ENCODE measurements around the gene COQ5.
"Not testable (repeated sequence)": the region's sequence is repeated elsewhere in the genome, so short reads cannot be mapped to it uniquely, and the experiment has no call there.

Gene COQ5, protein sequence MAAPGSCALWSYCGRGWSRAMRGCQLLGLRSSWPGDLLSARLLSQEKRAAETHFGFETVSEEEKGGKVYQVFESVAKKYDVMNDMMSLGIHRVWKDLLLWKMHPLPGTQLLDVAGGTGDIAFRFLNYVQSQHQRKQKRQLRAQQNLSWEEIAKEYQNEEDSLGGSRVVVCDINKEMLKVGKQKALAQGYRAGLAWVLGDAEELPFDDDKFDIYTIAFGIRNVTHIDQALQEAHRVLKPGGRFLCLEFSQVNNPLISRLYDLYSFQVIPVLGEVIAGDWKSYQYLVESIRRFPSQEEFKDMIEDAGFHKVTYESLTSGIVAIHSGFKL

DNA sequence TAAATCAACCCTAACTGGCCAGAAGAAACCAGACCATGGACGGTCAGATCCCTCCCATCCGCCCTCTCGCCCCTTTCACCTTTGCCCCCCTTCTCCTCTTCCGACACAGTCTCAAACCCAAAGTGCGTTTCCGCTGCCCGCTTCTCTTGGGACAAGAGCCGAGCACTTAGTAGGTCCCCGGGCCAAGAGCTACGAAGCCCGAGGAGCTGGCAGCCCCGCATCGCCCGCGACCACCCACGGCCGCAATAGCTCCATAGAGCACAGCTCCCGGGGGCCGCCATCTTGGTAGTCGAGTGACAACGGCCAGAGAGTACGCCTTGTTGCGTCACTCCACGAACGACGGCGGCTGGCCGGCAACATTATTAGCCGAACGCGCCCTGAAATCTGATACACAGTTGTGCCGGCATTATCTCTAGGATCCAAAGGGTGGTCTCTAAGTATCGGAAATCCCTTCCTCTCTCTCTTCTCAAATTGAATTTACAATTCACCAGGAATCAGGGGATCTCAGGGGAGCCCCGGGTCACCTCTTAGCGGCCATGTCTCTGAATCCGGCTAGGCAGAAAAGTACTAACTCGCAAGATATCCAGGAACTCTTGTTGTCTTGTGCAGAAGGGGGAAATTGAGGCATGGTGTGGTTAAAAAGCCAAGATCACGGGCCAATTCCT is at the start of gene COQ5:
COQ5 (minus strand) TSS at position 298 of the 665 bp plus-strand sequence; CDS start at position 281, 17 bp downstream.
- peak; percentile 85 to 89 for DNase-seq

DNA sequence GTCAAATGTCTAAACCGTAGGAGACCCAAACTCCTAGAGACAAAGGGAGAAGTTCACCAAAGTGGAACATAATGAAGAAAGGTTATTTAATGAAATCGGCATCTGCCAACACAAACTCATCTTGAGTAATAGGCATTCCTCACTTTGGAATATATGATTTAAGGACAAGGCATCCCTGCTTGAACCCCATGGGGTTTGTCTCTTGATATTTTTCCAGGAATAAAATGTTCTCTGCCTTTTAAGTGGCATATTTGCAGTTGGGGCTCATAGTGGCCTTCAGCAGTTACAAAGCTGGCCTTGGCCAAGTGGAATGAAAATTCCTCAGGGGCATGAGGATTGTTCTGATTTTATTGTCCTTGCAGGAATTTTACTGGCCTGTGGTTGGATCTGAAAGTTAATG is 45.1 kb upstream of the COQ5 start:
- no peak for DNase-seq

DNA sequence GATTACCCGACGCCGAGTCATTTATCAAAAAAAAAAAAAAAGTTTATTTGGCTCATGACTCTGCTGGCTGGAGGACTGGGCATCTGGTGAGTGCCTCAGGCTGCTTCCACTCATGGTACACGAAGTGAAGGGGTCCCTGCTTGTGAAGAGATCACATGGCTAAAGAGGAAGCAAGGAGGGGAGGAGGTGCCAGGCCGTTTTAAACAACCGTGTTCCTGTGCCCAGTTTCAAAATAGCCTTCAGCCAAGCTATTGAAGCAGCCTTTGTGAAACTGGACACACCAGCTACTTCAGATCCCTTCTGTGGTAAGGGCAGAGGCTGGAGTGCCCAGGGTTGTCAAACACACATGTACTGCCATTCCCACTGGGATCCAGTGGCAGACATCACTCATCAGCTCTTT is 44.6 kb upstream of the COQ5 start:
- no peak for DNase-seq

DNA sequence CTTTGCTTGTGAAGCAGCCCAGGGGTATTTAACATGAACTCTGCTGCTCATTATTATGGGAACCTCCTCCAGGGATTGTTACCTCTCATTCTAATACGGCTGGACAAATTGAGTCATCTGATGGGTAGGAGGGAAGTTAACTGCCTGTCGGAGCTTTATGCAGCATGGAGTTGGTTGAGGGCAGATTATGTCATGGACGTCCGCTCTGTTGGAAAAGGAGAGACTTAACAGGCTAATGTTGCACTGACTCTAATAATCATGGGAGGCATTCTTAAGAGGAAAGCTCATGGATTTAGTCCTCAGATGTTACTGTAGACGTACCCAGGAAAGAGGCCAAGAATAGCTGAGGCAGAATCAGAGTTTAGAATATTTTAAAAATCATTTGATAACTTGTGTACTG is 42.3 kb upstream of the COQ5 start:
- no peak for DNase-seq

DNA sequence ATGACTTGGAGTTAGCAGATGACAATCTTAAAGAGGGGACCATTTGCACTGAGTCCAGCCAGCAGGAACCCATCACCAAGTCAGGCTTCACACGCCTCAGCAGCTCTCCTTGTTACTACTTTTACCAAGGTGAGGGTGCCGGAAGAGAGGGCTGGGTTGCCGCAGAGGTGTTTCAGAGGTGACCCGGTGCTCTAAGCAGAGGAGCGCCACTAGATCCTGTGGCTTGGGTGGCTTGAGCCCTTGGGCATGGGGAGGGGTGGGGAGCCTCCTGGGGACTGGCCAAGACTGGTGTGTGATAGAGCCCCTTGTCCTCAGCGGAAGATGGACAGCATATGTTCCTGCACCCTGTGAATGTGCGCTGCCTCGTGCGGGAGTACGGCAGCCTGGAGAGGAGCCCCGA is 34.5 kb upstream of the COQ5 start:
- DNase-seq, result no peak

DNA sequence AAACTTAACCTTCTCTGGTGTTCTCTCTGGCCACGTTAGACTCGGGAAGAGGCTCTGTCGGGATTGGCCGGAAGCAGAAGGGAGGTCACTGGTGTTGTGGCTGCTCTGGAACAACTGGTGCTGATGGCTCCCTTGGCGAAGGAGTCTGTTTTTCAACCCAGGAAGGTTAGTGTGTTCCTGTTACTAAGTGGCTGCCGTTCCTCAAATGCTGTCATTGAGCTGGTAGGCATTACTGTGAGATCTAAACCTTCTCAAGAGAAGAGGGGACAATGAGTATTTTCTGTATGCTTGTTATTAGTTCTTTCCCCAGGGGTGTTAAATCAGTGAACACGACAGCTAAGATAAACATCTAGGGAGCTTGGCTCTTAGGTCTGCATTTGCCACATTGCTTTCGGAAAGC is 33.9 kb upstream of the COQ5 start:
- DNase-seq, result no peak

DNA sequence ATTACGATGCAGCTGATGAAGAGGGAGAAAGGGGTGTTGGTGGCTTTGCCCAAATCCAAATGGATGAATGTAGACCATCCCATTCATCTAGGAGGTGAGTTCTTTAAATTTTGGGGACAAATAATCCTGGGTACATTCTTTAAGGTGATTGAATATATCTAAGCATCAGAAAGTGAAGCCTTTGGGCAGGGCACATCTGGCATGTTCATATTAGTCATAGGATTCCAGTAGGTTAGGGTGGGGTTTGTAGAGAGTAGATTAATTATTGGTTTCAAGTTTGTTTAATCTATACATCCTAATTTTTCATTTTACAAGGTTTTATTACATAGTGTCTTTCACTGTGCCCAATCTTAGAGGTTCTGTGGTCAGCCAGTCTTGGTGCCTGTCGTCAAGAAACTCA is 28.6 kb upstream of the COQ5 start:
- no peak for DNase-seq

DNA sequence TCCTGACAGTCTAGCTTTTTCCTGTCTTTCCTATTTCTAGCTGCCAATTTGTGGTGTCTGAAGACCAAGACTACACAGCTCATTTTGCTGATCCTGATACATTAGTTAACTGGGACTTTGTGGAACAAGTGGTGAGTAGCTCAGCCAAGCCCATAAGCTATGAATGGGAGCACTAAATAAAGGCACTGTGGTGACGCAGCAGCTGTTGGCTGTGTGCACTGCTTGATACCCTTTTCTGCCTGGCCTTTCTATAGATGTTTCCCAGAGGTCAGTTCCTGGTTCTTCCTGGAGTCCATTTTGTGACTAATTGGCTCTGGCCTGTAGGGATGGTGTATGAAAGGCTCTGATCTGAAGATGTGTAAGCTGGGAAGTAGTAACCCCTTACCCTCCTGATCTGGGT is 25.7 kb upstream of the COQ5 start:
- no peak for DNase-seq

DNA sequence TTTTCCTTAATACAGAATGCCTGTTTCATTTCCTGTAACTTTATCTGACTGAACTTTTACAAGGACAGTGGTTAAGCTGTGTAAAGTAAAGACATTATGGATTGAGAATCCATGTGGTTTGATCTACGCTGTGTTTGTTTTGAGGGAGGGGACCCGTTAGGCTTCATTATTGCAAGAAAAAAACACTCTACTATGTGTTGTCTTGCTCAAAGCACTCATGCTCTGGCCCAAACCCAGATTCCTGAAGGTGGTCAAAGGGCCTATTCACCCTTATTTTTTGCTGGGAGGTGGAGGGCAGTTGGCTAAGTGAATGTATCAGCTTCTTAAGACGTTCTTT is 17.1 kb upstream of the COQ5 start:
- DNase-seq, result no peak

DNA sequence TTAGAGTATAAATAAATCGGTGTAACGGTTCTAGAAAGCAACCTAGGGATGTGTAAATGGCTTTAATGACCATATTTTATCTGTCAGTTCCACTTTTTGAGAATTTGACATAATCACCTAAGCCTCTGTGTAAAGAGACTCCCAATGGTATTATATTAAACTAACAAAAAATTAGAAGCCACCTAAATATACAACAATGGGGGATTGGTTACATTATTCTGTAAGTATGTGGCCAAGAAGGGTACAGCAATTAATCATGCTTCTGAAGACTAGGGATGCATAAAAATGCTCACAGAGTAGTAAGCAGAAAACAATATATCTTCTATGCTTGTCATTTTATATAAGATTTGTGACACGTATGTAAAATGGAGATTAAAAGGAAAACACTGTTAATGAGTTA is 15.7 kb upstream of the COQ5 start:
- no peak for DNase-seq

DNA sequence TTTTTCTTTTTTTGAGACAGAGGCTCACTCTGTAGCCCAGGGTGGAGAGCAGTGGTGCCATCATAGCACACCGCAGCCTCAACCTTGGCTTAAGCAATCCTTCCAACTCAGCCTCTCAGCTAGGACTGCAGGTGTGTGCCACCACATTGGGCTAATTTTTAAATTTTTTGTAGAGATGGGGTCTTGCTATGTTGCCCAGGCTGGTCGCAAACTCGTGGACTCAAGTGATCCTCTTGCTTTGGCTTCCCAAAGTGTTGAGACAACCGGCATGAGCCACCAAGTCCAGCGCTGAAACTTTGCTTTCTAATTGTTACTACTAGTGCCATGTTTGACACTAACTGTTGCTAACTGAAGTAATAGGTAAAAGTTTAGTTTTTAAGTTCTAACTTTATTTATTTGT is 13.2 kb upstream of the COQ5 start:
- no peak for DNase-seq

DNA sequence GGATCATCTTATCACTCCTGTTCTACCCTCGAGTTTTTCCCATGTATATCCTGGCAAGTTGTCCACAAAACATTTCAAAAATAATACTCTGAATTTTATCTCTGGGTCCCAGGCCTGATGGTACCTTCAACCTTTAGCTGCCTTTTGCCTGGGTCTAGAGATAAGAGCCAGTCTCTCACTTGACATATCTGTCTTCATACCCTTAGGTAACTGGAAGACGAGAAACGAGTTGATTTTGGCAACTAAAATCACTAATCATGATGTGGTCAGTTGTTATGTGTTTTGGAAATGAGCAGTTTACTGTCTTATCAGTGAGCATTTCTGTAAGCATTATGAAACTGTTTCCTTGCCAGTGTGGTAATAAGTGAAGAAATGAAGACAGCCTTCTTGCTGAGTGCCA is 11.5 kb upstream of the COQ5 start:
- DNase-seq, result no peak

DNA sequence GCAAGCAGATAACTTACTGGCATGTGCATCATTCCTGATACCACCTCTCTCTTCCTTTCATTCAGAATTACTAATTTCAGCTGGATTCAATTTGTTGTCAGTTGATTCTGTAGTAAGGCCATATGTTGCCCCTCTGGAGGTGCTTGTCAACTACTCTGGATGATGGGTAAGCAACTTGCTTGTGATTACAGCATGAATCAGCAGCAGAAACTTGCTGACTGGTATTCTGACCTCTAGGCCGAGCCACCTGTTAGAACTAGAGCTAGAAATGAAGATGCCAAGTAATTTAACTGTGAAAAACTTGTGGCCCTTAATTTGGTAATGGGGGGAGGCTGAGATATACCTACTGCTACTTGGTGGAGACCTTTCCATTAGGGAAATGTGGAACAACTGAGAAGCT is 10.3 kb upstream of the COQ5 start:
- no peak for DNase-seq

DNA sequence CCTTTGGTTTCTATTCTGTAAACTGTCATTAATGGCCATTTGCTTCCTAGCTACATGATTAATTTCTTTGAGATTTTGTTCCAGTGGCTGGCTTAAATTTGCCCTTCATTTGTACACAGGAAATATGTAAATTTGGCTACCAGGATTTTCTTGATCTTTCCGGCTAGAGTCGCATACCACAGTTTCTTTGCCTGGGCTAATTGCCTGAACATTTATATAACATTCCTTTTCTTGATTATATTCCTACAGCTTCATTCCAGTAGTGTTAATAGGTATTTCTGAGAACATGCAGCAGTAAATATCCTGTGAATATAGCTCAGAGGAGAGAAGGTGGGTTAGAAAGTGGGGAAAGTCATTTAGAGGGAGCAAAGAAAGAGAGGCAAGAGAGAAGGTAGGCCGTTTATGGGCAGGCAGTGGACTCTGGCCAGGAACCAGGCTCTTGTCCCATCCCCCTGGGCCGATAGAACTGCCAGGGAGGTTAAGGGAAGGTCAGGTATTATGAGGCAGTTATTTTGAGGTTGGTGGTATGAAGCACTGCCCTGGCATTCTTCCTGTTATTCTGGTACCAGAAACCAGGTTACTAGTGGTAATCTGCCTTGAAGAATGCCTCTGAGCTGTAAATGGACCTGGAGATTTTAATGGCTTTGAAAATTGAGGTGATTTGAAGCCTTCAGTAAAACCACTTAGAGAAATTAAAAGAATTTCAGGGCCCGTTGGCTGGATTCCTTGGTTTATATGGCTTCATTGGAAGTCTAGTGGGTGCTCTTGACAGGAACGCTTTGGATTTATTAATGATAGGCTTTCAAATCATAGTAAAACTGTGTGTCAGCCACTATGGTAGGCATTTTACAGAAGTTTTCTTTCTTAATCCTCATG is 9.6 kb upstream of the COQ5 start:
- DNase-seq, result no peak

DNA sequence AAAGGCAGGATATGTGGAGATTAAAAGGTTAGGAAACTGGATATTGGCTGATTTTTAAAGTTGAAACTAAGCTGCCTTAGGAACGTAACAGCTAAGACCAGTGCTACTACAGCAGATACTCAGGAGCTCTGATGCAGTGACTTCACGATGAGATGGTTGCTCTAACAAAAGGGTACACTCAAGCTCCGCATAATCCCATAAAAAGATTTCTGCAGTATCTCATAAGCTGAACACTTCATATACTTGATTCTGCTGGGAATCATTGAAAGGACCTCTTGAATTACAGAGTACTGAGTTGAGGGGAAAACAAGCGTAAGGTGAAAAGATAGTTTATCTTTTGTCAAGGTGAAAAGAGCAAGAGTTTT is 8.9 kb upstream of the COQ5 start:
- no peak for DNase-seq

DNA sequence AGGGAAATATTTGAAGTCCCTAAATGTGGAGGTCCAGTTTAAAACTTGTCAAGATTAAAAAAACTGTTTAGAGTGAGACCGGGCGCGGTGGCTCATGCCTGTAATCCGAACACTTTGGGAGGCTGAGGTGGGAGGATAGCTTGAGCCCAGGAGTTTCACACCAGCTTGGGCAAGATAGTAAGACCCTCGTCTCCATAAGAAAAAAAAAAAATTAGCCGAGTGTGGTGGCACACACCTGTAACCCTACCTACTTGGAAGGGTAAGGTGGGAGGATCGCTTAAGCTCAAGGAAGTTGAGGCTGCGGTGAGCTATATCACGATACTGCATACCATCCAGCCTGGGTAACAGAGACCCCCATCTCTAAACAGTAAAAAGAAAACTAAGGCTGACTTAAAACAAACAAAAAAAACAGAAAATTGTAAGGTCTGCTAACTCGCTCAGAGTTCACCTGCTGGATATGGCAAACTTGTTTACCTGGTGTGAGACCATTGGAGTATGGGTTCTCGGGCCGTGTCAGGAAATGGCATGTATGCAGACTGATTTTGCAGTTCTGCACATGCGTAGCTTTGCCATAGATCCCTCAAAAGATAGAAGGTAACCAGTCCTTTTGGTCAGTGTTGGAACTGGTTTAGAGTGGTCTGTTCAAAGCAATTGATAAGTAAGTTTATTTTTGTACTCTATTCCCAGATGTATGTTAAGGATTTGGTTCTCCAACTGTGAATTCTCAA is 7.3 kb upstream of the COQ5 start:
- DNase-seq, result peak; percentile 19 to 39

DNA sequence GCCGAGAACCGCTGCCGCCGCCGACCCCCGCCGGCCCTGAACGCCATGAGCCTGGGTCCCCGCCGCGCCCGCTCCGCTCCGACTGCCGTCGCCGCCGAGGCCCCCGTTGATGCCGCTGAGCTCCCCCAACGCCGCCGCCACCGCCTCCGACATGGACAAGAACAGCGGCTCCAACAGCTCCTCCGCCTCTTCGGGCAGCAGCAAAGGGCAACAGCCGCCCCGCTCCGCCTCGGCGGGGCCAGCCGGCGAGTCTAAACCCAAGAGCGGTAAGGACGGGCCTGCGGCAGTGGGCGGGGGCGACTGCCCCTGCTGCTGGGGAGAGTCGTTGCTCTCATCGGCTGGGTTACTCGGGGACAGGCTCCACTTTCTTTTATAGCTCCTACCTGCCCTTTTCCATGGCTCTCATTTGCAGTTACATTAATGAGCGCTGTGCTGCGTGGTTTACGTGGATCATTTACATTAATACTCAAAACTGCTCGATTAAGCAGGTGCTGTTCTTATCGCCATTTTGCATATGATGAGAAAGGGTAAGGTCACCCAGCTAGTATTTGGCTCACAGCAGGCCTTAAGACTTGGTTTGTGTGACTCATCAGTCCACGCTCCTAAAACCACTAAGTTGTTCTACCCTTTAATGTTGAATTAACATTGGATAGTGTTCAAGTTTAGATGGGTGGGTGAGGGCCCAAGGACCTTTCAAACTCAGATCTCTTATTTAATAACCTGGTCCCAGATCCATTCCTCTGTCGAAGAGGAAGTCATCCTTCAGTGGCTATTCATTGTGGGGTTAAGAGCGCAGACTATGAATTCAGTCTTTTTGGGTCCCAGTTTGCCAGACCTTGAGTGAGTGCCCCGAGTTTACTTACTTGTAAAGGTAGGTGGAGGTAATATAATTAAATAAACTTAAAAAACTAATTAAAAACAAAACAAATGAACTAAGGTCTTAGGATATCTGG is 6.0 kb upstream of the COQ5 start:
- DNase-seq, result peak; percentile 42 to 60

DNA sequence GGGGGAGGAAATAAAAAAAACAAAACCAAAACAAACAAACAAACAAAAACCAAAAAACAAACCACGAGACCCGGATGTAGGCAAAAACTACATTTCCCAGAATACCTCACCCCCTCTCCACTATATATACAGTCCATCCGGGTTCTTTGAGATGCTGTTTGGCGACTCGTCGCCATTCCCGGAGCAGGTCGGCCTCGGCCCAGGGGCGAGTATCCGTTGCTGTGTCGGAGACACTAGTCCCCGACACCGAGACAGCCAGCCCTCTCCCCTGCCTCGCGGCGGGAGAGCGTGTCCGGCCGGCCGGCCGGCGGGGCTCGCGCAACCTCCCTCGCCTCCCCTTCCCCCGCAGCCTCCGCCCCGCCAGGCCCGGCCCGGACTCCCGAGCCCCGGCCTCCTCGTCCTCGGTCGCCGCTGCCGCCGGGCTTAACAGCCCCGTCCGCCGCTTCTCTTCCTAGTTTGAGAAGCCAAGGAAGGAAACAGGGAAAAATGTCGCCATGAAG is 5.3 kb upstream of the COQ5 start, which contains the start of gene RNF10:
RNF10 (plus strand) TSS at position 154 of the 500 bp plus-strand sequence. CDS start 456 bp downstream, outside the sequence.
- peak; percentile 59 to 70 for DNase-seq

DNA sequence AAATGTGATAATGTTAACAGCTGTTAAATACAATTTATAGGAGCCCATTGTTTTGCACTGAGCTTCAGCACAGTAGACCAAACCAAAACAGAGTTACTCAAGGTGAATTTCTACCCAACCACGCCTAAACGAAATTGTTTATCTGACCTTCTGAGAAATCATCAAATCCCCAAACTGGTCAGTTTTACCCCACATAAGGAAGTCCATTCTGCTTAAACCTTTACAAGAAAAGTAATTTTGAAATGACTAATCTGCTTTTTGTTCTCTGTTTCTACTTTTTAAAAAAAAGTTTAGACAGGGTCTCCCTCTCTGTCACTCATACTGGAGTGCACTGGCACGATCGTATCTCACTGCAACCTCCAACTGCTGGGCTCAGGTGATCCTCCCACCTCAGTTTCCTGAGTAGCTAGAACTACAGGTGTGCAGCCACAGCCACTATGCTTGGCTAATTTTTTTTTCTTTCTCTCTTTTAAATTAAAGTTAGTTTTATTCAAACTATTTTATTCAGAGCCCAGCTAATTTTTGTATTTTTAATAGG is 3.8 kb upstream of the COQ5 start:
- no peak for DNase-seq

DNA sequence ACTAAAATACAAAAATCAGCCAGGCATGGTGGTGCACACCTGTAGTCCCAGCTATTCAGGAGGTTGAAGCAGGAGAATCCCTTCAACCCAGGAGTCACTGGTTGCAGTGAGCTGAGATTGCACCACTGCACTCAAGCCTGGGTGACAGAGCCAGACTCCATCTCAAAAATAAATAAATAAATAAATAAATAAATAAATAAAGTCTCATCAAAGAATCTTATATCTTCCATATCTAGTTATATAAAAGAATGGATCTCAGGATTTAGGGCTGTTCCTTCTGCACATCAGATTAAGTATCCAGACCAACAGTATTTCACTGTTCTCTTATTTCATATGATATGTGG is 1.4 kb upstream of the COQ5 start:
- not testable (repeated sequence) for DNase-seq

DNA sequence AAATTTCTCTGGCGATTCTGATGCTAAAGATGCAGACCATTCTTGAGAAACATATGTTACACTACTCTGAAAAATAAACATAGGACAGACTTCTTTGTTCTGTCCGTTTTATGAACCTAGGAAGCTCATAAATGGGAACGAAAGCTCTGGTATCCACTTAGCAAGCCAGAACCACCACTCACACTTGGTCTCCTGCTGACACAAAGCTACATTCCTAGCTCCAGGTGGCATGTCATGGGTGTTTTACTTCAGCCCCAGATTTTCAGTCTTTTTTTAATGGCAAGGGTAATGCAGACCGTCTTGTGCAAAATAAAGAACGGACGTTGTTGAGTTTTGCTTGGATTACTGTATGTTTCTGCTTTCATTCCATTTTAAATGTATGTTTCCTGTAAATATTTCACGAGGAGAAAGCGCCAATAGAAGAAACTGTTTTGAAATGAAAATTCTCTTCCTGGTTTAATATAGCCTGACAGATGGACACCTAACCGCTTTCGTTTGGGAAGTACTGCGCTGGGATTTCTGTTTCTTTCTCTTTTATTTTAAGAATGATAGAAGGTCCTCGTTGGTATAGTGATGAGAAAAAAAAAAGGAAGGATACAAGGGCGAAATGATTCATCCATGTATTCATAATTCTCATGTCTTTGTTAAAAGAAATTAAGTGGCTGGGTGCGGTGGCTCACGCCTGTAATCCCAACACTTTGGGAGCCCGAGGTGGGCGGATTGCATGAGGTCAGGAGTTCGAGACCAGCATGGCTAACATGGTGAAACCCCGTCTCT is 871 bp upstream of the COQ5 start:
- peak in 1 of 2 experiments; percentile 26 for DNase-seq

All from activated CD4-positive, alpha-beta T cell treated with anti-CD3 and anti-CD28 coated beads, Interleukin-2, amount 50 U/mL, for 48 hours (primary cell).